GM18858 (cell line): ENCODE data around the gene COMT.
"Not testable (repeated sequence)": the region's sequence is repeated elsewhere in the genome, so short reads cannot be mapped to it uniquely, and the experiment has no call there.

Experiments used
- ATAC-seq: cut with Tn5 transposase; IDR thresholded peaks from one replicate; pipeline ENCODE4 v1.9.1; 2021; ENCODE audit not compliant: unreplicated experiment

Gene COMT

DNA sequence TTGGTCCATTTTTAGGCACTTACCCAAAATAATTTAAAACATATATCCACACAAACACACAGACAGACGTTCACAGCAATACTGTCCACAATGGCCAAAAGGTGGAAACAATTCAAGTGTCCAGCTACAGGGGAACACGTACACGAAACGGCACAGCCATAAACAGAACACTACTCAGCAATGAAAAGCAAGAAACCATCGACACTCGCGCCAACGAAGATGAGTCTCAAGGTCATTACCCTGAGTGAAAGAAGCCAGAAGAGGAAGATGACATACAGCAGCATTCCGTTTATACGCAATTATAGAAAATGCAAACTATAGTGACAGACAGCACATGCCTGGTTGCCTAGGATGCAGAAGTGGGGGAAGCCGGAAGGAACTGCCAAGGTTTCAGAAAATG, 13.4 kb upstream of the COMT start:
- ATAC-seq, result no peak

GRCh38 chr22:19929586-19930550, 11.7 kb upstream of the COMT start:
- ATAC-seq, result no peak

DNA sequence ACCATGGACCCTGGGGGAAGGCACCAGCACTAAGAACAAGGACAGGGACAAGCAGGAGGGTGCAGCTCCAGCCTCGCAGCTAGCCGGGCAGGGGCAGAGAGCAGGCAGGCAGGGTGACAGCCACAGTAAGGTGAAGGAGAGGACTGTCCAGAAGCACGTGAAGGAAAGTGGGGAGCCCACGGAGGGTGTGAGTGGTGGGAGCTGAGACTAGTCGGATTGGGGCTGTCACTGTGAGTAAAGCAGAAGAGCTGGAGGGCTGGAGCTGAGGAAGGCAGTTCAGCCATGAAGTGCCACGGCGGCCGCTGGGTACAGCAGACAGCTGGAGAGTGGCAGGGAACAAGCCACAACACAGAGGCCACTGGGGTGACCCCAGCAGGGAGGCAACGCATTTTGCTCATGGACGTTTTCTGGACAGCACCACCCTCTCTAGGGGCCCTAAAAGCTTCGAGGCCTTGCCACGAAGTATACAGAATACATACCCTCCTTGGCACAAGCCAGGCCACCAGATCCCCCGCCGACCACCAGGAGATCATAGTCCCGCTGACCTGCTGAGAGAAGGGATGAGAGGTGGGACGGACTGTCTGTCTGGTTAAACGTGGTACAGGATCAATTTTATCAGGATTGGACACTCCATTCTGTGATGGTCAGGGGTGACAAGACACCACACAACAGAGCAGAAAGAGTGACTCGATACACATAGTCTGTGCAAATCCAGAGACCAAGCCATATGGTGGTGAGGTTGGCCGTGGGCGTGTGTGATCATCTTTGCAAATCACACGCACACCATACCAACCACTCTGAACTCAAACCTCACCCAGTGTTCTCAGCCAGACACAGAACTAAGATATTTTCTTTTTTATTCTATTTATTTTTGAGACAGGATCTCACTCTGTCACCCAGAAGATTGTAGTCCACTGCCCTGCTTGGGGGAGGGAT, 10.8 kb upstream of the COMT start:
- no peak for ATAC-seq

DNA sequence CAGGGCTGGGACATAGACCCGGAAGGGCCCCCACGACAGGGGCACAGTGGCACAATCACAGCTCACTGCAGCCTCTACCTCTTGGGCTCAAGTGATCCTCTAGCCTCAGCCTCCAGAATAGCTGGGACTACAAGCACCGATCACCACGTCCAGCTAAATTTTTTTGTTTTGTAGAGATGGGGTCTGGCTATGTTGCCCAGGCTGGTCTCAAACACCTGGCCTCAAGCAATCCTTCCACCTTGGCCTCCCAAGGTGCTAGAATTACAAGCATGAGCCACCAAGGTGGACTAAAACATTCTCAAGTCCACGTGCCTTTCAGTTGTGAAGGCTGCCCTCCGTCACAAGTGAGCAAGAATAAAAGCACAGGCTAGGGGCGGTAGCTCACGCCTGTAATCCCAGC, 10.1 kb upstream of the COMT start:
- no peak for ATAC-seq

GRCh38 chr22:19932367-19933206, 9.0 kb upstream of the COMT start:
- no peak for ATAC-seq

DNA sequence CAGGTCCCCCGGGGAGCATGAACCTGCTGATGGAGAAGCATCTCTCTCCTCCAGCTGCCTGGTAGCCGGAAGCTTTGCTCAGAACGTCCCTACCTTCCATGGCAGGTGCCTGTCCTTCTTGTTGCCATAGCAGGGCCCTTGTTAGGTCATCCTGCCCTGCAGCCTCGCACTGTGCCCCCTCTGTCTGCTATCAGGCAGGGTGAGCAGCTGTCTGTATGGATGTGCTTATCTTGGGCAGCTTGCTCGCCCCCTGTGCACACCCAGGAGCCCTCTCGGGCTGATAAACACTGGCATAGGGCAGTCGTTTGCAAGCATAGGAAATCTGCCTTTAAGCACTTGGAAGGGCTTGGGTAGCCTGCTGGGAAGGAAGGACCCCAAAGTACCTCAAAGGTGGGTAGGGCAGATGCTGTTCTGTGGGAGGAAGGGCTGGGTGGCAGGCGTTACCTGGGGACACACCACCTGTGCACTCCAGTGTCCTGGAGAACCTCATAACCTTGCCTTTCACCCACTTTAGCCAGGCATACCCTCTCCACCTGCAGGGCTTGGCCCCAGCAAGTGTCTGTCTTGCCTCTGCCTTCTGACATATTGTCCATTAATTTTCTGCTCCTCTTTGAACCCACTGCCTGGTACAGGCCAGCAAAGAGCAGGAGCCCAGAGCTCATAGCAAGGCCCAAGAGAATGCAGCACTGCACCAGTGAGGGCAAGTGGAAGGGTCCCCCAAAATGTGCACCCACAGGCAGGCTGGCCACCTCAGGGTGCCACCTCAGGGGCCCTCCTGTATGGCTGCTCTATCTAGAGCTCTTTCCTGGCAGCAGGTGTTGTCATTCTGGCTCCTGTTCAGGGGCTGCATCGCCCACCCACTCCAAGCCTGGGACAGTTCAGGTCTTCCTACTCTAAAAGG, 8.0 kb upstream of the COMT start:
- no peak for ATAC-seq

GRCh38 chr22:19935123-19935718, 6.4 kb upstream of the COMT start:
- not testable (repeated sequence) for ATAC-seq

DNA sequence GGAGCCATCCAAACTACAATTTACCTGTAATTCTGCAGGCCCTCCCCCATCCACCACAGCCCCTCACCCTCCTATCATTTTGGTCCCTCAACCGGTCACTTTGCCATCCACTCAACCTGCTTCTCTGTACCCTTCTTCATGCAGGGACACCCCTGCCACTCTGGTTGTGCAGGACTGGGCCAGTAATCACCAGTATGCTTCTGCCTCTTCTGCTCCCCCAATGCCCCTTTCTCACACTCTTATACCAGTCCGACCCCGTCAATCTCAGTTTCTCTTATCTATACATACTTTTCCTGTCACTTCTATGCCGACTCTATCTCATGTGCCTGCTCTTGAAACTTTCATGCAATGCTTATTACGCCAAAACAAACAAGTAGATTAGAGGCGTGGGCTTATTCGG, 5.1 kb upstream of the COMT start:
- no peak for ATAC-seq

- ATAC-seq, result no peak
Measured at GRCh38 chr22:19937616-19938473, 3.7 kb upstream of the COMT start.

DNA sequence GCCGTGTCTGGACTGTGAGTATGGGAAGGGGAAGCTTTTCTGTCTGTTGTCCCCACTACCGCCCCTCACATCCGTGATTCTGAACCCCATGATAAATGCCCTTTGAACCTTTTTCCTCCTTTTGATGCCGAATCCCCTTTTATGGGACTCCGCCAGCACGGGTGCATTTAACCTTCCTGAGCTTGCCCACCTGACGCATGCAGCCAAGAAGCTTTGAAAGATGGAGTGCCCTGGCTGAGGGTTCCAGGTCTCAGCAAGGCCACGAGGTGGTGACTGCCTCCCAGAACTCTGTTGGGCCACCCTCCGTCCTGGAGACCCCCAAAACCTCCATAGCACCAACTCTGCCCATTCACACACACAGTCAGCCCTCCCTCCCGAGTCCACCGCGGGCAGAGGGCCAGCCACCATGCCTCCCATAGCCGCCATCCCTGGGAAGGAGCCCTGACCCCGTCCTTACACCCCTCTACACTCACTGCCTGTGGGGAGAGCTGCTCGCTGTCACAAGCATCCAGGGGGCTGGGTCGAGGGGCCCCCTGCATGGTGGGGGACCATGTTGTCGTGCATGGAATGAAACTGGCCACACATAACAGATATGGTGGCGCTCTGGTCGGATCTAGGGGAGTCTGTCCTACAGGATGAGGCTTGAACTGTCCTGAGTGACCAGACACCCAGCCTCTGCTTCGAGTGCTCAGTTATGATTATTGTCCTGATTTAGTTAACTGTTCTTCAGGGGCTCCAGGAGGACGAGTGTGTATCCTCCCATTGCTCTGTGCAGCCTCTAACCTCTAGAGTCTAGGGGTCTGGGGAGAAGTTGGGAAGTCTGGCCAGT, 822 bp upstream of the COMT start:
- ATAC-seq, result no peak

GRCh38 chr22:19942157-19943081, 847 bp downstream of the COMT start:
- ATAC-seq, result no peak

- ATAC-seq, result no peak
Measured at GRCh38 chr22:19943082-19944026, 1.8 kb downstream of the COMT start.

- ATAC-seq, result no peak
Measured at GRCh38 chr22:19948057-19948760, 6.6 kb downstream of the COMT start.

DNA sequence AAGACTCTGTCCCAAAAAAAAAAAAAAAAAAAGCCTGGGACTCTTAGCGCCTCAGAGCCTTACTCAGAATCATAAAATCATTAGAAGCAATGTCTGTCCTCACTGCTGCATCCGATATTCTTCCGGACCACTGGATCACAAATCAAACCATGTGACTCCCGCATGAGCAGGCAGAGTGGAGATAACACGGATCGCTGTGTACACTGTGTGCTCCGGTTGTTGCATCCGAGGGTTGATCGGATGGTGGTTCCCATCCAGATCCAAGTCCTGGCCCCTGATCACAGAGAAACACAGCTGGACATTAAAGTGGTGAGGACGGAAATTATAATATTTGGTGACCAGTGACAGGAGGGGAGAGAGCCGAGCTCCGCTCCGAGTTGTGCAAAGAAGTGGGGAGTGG, 9.8 kb downstream of the COMT start:
- ATAC-seq, result no peak
